ENCODE data around the gene OGG1. TPM values are rescaled to one million over a fixed set of nuclear protein-coding genes. Genes with fewer than 3 reads are reported as not detected.
A peak's percentile ranks its signal among the peaks of the same experiment; 100 is the strongest.

OGG1 gene
- total and polyA plus RNA-seq, 9 of the 15 experiments (the other 6 are each of a cell fraction or from before 2014, with no cell fraction given), result 6.6 to 33.0 (median 24.4) TPM

GRCh38 chr3:9800529-9800928 is 50.8 kb downstream of the OGG1 start:
- no peak for FAIRE-seq
- DNase-seq (ENCODE audit: extremely low read depth in 1 of 4, low spot score in 3 of 4), result no peak
- Histone ChIP-seq H2AFZ (ENCODE audit: low read depth, low read length) (no peak overlapping the region), H4K20me1 (replicated peaks; ENCODE audit: control insufficient read depth, insufficient read depth, low read length) (no peaks in the 10 kb centered on the region), H3K36me3 (ENCODE audit: control insufficient read depth, insufficient read depth, low read length) (peaks cover 93% of the 10 kb centered on the region), H3K4me1 (replicated peaks in 1 of 2; ENCODE audit: control insufficient read depth in 2 of 2, insufficient read depth in 2 of 2, low read length in 2 of 2) (no peaks in the 10 kb centered on the region; a peak in 1 of 5 replicates), H3K27me3 (ENCODE audit: control insufficient read depth in 2 of 2, insufficient read depth in 2 of 2, low read length in 2 of 2) (no peaks in the 10 kb centered on the region), H3K9me3 (replicated peaks; ENCODE audit: control insufficient read depth, insufficient read depth, low read depth, low read length) (no peaks in the 10 kb centered on the region), H3K4me2 (ENCODE audit: insufficient read depth, low read length) (no peak overlapping the region), H3K9ac (ENCODE audit: insufficient read depth in 1 of 2, low read depth in 2 of 2, low read length in 2 of 2) (no peak overlapping the region), H3K79me2 (ENCODE audit: control insufficient read depth, insufficient read depth, low read length) (peaks cover 19% of the 10 kb centered on the region), H3K4me3 (no peak overlapping the region), H3K27ac (ENCODE audit: extremely low read depth, low read depth, low read length) (no peak overlapping the region), H3K9me1 (ENCODE audit: control insufficient read depth, insufficient read depth, low read length) (peaks cover 2% of the 10 kb centered on the region)
- ChIA-PET CTCF (ENCODE audit: low intra/inter-chr PET ratio) (interaction anchor here (0.5 to 0.6 kb wide), 2 partner anchors 56 to 81 kb away, joined by 3 read pairs; no protein-coding TSS in a partner anchor), POLR2A (no interaction called here)
- TF ChIP-seq MEIS2 (IDR thresholded peaks at IDR 0.05; ENCODE audit: partially characterized antibody) (no peak), CTCF (IDR thresholded peaks at IDR 0.05 in 2 of 3, conservative IDR thresholded peaks at IDR 0.05 in 1 of 3; ENCODE audit: insufficient read depth in 2 of 3, low read depth in 1 of 3, low read length in 3 of 3) (peak in 2 of 3 experiments; percentile 22 to 27; a peak in 3 of 6 replicates), ATF4 (CRISPR knock-in tag; IDR thresholded peaks at IDR 0.05) (no peak), RBM22 (IDR thresholded peaks at IDR 0.05; ENCODE audit: low read depth, low read length, poor library complexity, severe bottlenecking) (no peak), ZNF584 (CRISPR knock-in tag; IDR thresholded peaks at IDR 0.05; ENCODE audit: low read depth) (no peak), ZNF639 (CRISPR knock-in tag; conservative IDR thresholded peaks at IDR 0.05 in 1 of 2, IDR thresholded peaks at IDR 0.05 in 1 of 2) (no peak), FOXP1 (CRISPR knock-in tag; IDR thresholded peaks at IDR 0.05) (no peak)
- no TSS peak for BruUV-seq (replicated peaks)
- peak; percentile 64 for ATAC-seq
- in situ Hi-C loops (cut with MboI) (no loop called here), intact Hi-C loops (cut with micrococcal nuclease) (no loop called here)
- WGBS (ENCODE audit: insufficient coverage, low coverage, missing lambda C conversion rate), result 89% methylated on average over 5 of the region's 5 CpGs
